GM23338 (cell line): ENCODE results near the gene DAB1. TPM values are rescaled to one million over a fixed set of nuclear protein-coding genes. Genes with fewer than 3 reads are reported as not detected.

ENCODE experiments used
- ATAC-seq: fragments of 200-7000 bp; cut with Tn5 transposase; 3 replicates; pipeline ENCODE4 v1.9.1; 2020
- DNase-seq: peaks from one replicate; pipeline ENCODE4 v3.0.0-alpha.2; 2015; ENCODE audit warnings: low spot score
- H2AFZ ChIP-seq: fragments of 200-600 bp; sonication (generic); 2 replicates; pipeline ENCODE4 v1.8.0; 2016; ENCODE audit warnings: antibody characterized with exemption, mild to moderate bottlenecking, moderate library complexity
- H3F3A ChIP-seq: fragments of 200-600 bp; sonication (generic); replicated peaks from 2 replicates; pipeline ENCODE4 v1.8.0; 2017; ENCODE audit warnings: antibody characterized with exemption, mixed run types, low read depth
- H3K27ac ChIP-seq: fragments of 200-600 bp; sonication (generic); 2 replicates; pipeline ENCODE4 v1.6.1; 2016; ENCODE audit warnings: low read depth
- H3K27me3 ChIP-seq: fragments of 200-600 bp; sonication (generic); 2 replicates; pipeline ENCODE4 v1.8.0; 2016; ENCODE audit warnings: mild to moderate bottlenecking, mixed run types, moderate library complexity; ENCODE audit not compliant: insufficient read depth
- H3K36me3 ChIP-seq: fragments of 200-600 bp; sonication (generic); 2 replicates; pipeline ENCODE4 v1.8.0; 2016; ENCODE audit warnings: mild to moderate bottlenecking; ENCODE audit not compliant: insufficient read depth
- H3K4me1 ChIP-seq: fragments of 200-600 bp; sonication (generic); 2 replicates; pipeline ENCODE4 v1.8.0; 2016; ENCODE audit warnings: mild to moderate bottlenecking, moderate library complexity; ENCODE audit not compliant: insufficient read depth
- H3K4me2 ChIP-seq: fragments of 200-600 bp; sonication (generic); 2 replicates; pipeline ENCODE4 v1.7.1; 2017; ENCODE audit warnings: mixed run types
- H3K4me3 ChIP-seq: fragments of 200-600 bp; sonication (generic); 2 replicates; pipeline ENCODE4 v1.6.1; 2016; ENCODE audit warnings: mixed run types
- H3K79me2 ChIP-seq: fragments of 200-600 bp; sonication (generic); replicated peaks from 2 replicates; pipeline ENCODE4 v1.8.0; 2017; ENCODE audit warnings: mild to moderate bottlenecking; ENCODE audit not compliant: insufficient read depth
- H3K9me2 ChIP-seq: fragments of 200-600 bp; sonication (generic); 2 replicates; pipeline ENCODE4 v1.8.0; 2017; ENCODE audit not compliant: insufficient read depth
- H4K20me1 ChIP-seq: fragments of 200-600 bp; sonication (generic); replicated peaks from 2 replicates; pipeline ENCODE4 v1.8.0; 2017; ENCODE audit warnings: mild to moderate bottlenecking; ENCODE audit not compliant: insufficient read depth
- H3K27ac Mint-ChIP-seq: 2 replicates; pipeline ENCODE4 v1.8.0; 2020; ENCODE audit warnings: inconsistent platforms, mild to moderate bottlenecking, moderate library complexity, mixed read lengths
- H3K27me3 Mint-ChIP-seq: 3 replicates; pipeline ENCODE4 v1.8.0; 2022; ENCODE audit warnings: low read depth, mild to moderate bottlenecking, moderate library complexity, mixed read lengths, inconsistent platforms; ENCODE audit not compliant: insufficient read depth, poor library complexity
- H3K36me3 Mint-ChIP-seq: 3 replicates; pipeline ENCODE4 v1.8.0; 2021; ENCODE audit warnings: low read depth, mild to moderate bottlenecking, inconsistent platforms, moderate library complexity, mixed read lengths
- H3K4me1 Mint-ChIP-seq: 3 replicates; pipeline ENCODE4 v1.8.0; 2020; ENCODE audit warnings: mild to moderate bottlenecking, inconsistent platforms, mixed read lengths
- H3K4me3 Mint-ChIP-seq: 3 replicates; pipeline ENCODE4 v1.8.0; 2021; ENCODE audit warnings: moderate library complexity, mild to moderate bottlenecking, inconsistent platforms, mixed read lengths
- H3K9me3 Mint-ChIP-seq: 3 replicates; pipeline ENCODE4 v1.8.0; 2020; ENCODE audit warnings: moderate library complexity, mild to moderate bottlenecking, inconsistent platforms, mixed read lengths
- CREB1 ChIP-seq: fragments of 250-450 bp; sonication (Bioruptor Pico); IDR thresholded peaks from 2 replicates; pipeline ENCODE4 v1.5.0; 2020; ENCODE audit warnings: low read depth, mild to moderate bottlenecking, moderate library complexity
- CTCF ChIP-seq, 2 experiments: fragments of 200-600 bp in 1 of 2; sonication (generic) in 1 of 2; conservative IDR thresholded peaks; 2 replicates each; pipeline versions ENCODE4 v1.5.1 to v1.6.1; 2016 to 2017; ENCODE audit warnings: antibody characterized with exemption in 2 of 2, low read depth in 2 of 2, mild to moderate bottlenecking in 2 of 2, moderate library complexity in 1 of 2
- EZH2 ChIP-seq: fragments of 200-600 bp; sonication (generic); IDR thresholded peaks from one replicate; pipeline ENCODE4 v1.8.0; 2017; ENCODE audit warnings: antibody characterized with exemption, mild to moderate bottlenecking, low read depth; ENCODE audit not compliant: unreplicated experiment
- NANOG ChIP-seq: IDR thresholded peaks from 2 replicates; pipeline ENCODE4 v1.6.1; 2016; ENCODE audit warnings: antibody characterized with exemption, borderline replicate concordance
- POLR2AphosphoS5 ChIP-seq: IDR thresholded peaks from 2 replicates; pipeline ENCODE4 v1.6.1; 2016; ENCODE audit warnings: antibody characterized with exemption, low read depth
- STAT1 ChIP-seq: IDR thresholded peaks from one replicate; pipeline ENCODE4 v1.6.1; 2016; ENCODE audit warnings: antibody characterized with exemption; ENCODE audit not compliant: unreplicated experiment
- ZNF114 ChIP-seq: fragments of 250-450 bp; sonication (Bioruptor Pico); IDR thresholded peaks from 2 replicates; pipeline ENCODE4 v1.5.0; 2020; ENCODE audit warnings: mild to moderate bottlenecking, moderate library complexity
- ZNF331 ChIP-seq: fragments of 250-450 bp; sonication (Bioruptor Pico); IDR thresholded peaks from 2 replicates; pipeline ENCODE4 v1.5.0; 2020; ENCODE audit warnings: low read depth, mild to moderate bottlenecking, moderate library complexity
- ZNF462 ChIP-seq: fragments of 250-450 bp; sonication (Bioruptor Pico); IDR thresholded peaks from 2 replicates; pipeline ENCODE4 v1.5.0; 2020; ENCODE audit warnings: mild to moderate bottlenecking, moderate library complexity
- polyA plus RNA-seq: library from polyadenylated mRNA; unstranded; fragments of >200 nt; fragmentation: Nextera tagmentation; extraction: Ambion mirVana; gene quantifications from 2 replicates; pipeline ENCODE4 v1.2.1, GENCODE V29; 2016
- total RNA-seq: library from RNA; depleted of rRNA; stranded (reverse); fragments of >200 nt; shearing (Covaris generic); gene quantifications from 2 replicates; pipeline ENCODE4 v1.2.3, GENCODE V29; 2014

Gene DAB1
- total and polyA plus RNA-seq, 2 experiments from 2014 or later = 12.8 to 14.5 TPM

- ATAC-seq = no peak
- Histone ChIP-seq H3K79me2 (peaks cover 3% of the 10 kb centered on the region; the same call in 1 of the 2 replicates), H3K36me3 (no peaks in the 10 kb centered on the region), H3K27ac (no peak overlapping the region), H3F3A (no peaks in the 10 kb centered on the region), H3K4me1 (peaks cover 18% of the 10 kb centered on the region), H2AFZ (no peak overlapping the region), H3K4me2 (no peak overlapping the region), H3K9me2 (no peaks in the 10 kb centered on the region), H3K27me3 (peaks cover 36% of the 10 kb centered on the region), H3K4me3 (no peak overlapping the region), H4K20me1 (no peaks in the 10 kb centered on the region; the same call in 1 of the 2 replicates)
- no peaks in the 10 kb centered on the region for H3K9me3 Mint-ChIP-seq
- no peak overlapping the region for H3K27ac Mint-ChIP-seq
- no peak for DNase-seq
- no peak overlapping the region for H3K4me3 Mint-ChIP-seq
- H3K36me3 Mint-ChIP-seq = no peaks in the 10 kb centered on the region
- TF ChIP-seq POLR2AphosphoS5 (no peak), CTCF (conservative IDR thresholded peaks at IDR 0.05; ENCODE audit: low read depth in 2 of 2) (no peak)
- H3K4me1 Mint-ChIP-seq = peaks cover 28% of the 10 kb centered on the region
- H3K27me3 Mint-ChIP-seq = peaks cover 23% of the 10 kb centered on the region
Measured at GRCh38 chr1:57208741-57209302, 215.0 kb downstream of the DAB1 start.

GRCh38 chr1:57206038-57206437 is 217.8 kb downstream of the DAB1 start:
- H3K36me3 ChIP-seq = no peaks in the 10 kb centered on the region
- peaks cover 36% of the 10 kb centered on the region for H3K4me1 ChIP-seq
- Mint-ChIP-seq H3K4me1 (peaks cover 48% of the 10 kb centered on the region), H3K4me3 (no peak overlapping the region; the same call in 2 of the 3 replicates), H3K27ac (no peak overlapping the region), H3K27me3 (peaks cover 42% of the 10 kb centered on the region), H3K36me3 (no peaks in the 10 kb centered on the region), H3K9me3 (no peaks in the 10 kb centered on the region; the same call in 2 of the 3 replicates)
- H4K20me1 ChIP-seq = no peaks in the 10 kb centered on the region; the same call in 1 of the 2 replicates
- H3K4me3 ChIP-seq = no peak overlapping the region
- DNase-seq (peak; percentile 92), ATAC-seq (peak; percentile 94)
- no peaks in the 10 kb centered on the region for H3K9me2 ChIP-seq
- peak; percentile 96 for TF ChIP-seq ZNF462
- no peak for TF ChIP-seq STAT1
- TF ChIP-seq CTCF (conservative IDR thresholded peaks at IDR 0.05; ENCODE audit: low read depth in 2 of 2) = no peak
- no peak for TF ChIP-seq CREB1 (CRISPR knock-in tag)
- no peak for TF ChIP-seq EZH2
- TF ChIP-seq ZNF331 (CRISPR knock-in tag) = no peak
- 0 out of 2 replicates have a peak, but pooled peaks have one; percentile 28 for TF ChIP-seq POLR2AphosphoS5
- TF ChIP-seq NANOG = peak; percentile 51; the same call in 1 of the 2 replicates
- TF ChIP-seq ZNF114 (CRISPR knock-in tag) = no peak
- peak overlapping the region; percentile 19; the same call in 1 of the 2 replicates for H3K4me2 ChIP-seq
- H2AFZ ChIP-seq = no peak overlapping the region
- H3K27me3 ChIP-seq = peaks cover 63% of the 10 kb centered on the region
- H3F3A ChIP-seq = no peaks in the 10 kb centered on the region
- no peak overlapping the region for H3K27ac ChIP-seq
- H3K79me2 ChIP-seq = no peaks in the 10 kb centered on the region
